GM12801 (cell line): ENCODE results near the gene UCP3.

Experiments
- CTCF ChIP-seq: IDR thresholded peaks from one replicate; pipeline ENCODE4 v1.5.1; 2011; ENCODE audit warnings: control low read depth; ENCODE audit not compliant: insufficient read length; ENCODE audit errors: extremely low read depth

Gene UCP3

GRCh38 chr11:74022546-74022945 lies 13.7 kb upstream of the UCP3 start:
- no peak for TF ChIP-seq CTCF

- no peak for TF ChIP-seq CTCF
Observed at GRCh38 chr11:74021998-74022397, 13.1 kb upstream of the UCP3 start.

GRCh38 chr11:74020539-74020938 lies 11.7 kb upstream of the UCP3 start:
- no peak for TF ChIP-seq CTCF

GRCh38 chr11:74019860-74020259 lies 11.0 kb upstream of the UCP3 start:
- TF ChIP-seq CTCF = no peak

GRCh38 chr11:74019104-74019738 lies 10.3 kb upstream of the UCP3 start:
- no peak for TF ChIP-seq CTCF

- TF ChIP-seq CTCF = no peak
Observed at GRCh38 chr11:74018331-74019005, 9.6 kb upstream of the UCP3 start.

- no peak for TF ChIP-seq CTCF
Observed at GRCh38 chr11:74017631-74018030, 8.7 kb upstream of the UCP3 start.
